Measurements from ENCODE around the gene DKKL1.
"Not testable (repeated sequence)": the region's sequence is repeated elsewhere in the genome, so short reads cannot be mapped to it uniquely, and the experiment has no call there.

DKKL1 gene

GRCh38 chr19:49363268-49364082, at the start of gene DKKL1:
DKKL1 (plus strand) TSS chr19:49363877; CDS start chr19:49363999, 122 bp downstream.
- DNase-seq: peak; percentile 46

GRCh38 chr19:49315111-49315510, 48.6 kb upstream of the DKKL1 start:
- DNase-seq: no peak

GRCh38 chr19:49316284-49316683, 47.4 kb upstream of the DKKL1 start:
- no peak for DNase-seq

GRCh38 chr19:49318296-49318695, 45.4 kb upstream of the DKKL1 start:
- DNase-seq: no peak

- DNase-seq: no peak
Measured at GRCh38 chr19:49324801-49325576, 38.7 kb upstream of the DKKL1 start, which contains the start of gene SLC6A16. SLC6A16 (minus strand) TSS chr19:49325191; CDS start chr19:49311347, 13,844 bp downstream.

- not testable (repeated sequence) for DNase-seq
Measured at GRCh38 chr19:49325756-49326155, 37.9 kb upstream of the DKKL1 start.

GRCh38 chr19:49326165-49326704, 37.4 kb upstream of the DKKL1 start:
- no peak for DNase-seq

GRCh38 chr19:49327878-49328544, 35.7 kb upstream of the DKKL1 start:
- peak; percentile 37 for DNase-seq

- DNase-seq: no peak
Measured at GRCh38 chr19:49328741-49329140, 34.9 kb upstream of the DKKL1 start.

GRCh38 chr19:49331187-49331586, 32.5 kb upstream of the DKKL1 start:
- not testable (repeated sequence) for DNase-seq

- peak; percentile 42 for DNase-seq
Measured at GRCh38 chr19:49331616-49332055, 32.0 kb upstream of the DKKL1 start.

- not testable (repeated sequence) for DNase-seq
Measured at GRCh38 chr19:49332691-49333417, 30.8 kb upstream of the DKKL1 start.

GRCh38 chr19:49333418-49333805, 30.3 kb upstream of the DKKL1 start:
- DNase-seq: no peak

GRCh38 chr19:49333811-49334288, 29.8 kb upstream of the DKKL1 start:
- DNase-seq: peak; percentile 59

- DNase-seq: peak; percentile 40
Measured at GRCh38 chr19:49335071-49335783, 28.4 kb upstream of the DKKL1 start, which contains the start of gene CD37. CD37 (plus strand) TSS chr19:49335406; CDS start chr19:49335541, 135 bp downstream.

GRCh38 chr19:49335784-49336481, 27.7 kb upstream of the DKKL1 start:
- no peak for DNase-seq

- DNase-seq: no peak
Measured at GRCh38 chr19:49336482-49337266, 27.0 kb upstream of the DKKL1 start.

GRCh38 chr19:49337267-49338022, 26.2 kb upstream of the DKKL1 start:
- DNase-seq: no peak
